D721Med (cell line): ENCODE data around the gene CC2D1B.

ENCODE experiments used
- DNase-seq: peaks from one replicate; pipeline ENCODE4 v3.0.0; 2011; ENCODE audit warnings: low spot score; ENCODE audit not compliant: insufficient read length
- FAIRE-seq: peaks from 2 replicates; lab custom pipeline; 2011; peaks lifted over from hg19 to GRCh38; lab: Jason Lieb, UNC
- CTCF ChIP-seq: IDR thresholded peaks from 2 replicates; pipeline ENCODE4 v1.5.1; 2012; ENCODE audit warnings: mild to moderate bottlenecking, control low read depth; ENCODE audit not compliant: insufficient read depth; ENCODE audit errors: missing control alignments

Gene CC2D1B

GRCh38 chr1:52305417-52306226, 60.4 kb downstream of the CC2D1B start:
- DNase-seq (no peak), FAIRE-seq (no peak)
- no peak for TF ChIP-seq CTCF
